ENCODE data around the gene EFCAB6.

EFCAB6 gene

DNA sequence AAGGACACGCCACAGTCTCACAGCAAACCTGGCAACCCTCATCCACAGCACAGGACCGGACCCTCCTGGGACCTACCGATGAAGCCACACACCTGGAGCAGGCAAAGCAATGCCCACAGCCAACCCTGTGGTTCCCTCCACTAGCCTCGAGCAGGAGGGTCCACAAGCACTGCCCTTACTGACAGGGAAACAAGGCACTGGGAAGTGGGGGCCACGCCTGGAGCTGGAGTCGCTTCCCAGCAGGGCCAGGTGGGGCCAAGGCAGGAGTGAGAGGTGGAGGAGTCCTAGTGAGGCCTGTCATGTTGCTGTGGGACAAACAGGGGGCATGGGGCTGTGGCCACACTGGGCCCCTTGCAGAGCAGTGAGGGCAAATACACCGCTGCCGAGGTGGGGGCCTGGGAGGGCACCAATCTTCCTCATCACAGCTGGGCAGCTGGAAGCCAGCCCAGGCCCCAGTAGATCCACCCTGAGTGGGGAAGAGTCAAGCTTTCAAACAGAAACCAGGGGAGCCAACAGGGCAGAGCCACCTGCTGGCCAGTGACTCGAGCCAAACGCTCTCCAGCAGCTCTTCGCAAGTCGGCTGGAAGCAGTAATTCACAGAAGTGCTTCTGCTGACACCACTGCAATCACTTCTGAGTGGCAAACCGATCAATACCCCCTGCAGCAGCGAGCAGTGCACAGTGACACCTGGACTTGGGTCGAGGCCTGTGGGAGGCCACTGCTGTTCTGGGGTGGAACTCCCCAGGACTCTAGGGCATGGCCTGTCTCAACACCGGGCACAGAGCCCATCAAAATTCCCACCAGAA is 36.5 kb upstream of the EFCAB6 start:
- DNase-seq (ENCODE audit: low read depth in 3 of 3) = no peak

DNA sequence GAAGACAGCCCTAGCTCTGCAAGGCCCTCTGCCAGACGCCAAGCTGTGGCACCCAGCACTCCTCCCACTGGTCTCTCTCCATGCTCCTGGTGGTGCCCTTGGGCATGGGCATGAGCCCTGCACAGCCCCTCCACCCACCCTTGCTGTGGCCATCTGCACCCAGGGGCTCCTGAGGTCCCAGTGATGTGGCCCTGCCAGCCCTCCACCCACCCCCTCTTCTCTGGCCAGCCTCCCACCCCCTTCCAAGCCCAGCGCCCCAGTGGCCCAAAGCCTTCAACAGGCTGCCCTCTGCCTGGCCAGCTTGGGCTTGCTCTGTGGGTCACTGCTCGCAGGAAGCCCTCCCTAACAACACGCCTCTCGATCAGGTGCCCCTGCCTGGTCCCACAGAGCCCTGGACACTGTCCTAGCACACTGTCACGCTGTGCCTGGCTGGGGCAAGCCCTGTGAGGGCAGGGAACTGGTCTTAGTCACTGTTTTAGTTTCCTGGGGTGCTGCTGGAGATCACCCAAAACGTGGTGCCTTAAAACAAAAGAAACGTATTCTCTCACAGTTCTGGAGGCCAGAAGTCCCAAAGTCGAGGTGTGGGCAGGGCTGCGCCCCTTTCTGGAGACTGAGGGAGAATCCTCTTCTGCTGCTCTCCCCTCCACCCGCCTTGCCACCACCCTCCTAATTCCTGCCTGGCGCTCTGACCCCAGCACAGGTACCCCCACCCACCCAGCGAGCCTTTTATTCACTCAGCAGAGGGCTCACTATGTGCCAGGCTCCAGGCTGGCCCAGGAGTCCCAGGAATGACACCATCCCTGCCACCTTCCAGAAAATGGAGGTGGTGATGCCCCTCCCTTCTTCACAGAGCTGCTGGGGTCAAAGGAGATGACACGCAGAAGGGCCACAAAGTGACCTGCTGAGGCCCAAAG is 35.5 kb upstream of the EFCAB6 start:
- no peak for DNase-seq (ENCODE audit: low read depth in 3 of 3)

DNA sequence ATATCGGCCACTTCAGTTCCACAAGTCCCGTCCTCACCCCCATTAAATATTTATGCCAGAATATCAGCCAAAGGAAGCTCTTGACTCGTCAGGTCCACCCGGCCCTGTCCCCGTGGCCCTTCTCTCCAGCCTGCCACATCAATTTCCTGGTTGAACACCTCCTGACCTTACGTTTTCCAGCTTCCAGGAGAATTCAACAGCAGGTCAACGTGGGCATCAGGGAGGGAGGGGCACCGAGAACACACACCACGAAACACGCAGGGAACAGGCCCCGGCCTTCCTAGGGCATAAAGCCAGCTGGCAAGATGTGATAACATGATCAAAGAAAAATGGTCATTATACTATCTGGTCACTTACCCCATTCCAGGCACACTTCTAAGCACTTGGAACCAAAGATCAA is 34.9 kb upstream of the EFCAB6 start:
- DNase-seq (ENCODE audit: low read depth in 3 of 3) = no peak

DNA sequence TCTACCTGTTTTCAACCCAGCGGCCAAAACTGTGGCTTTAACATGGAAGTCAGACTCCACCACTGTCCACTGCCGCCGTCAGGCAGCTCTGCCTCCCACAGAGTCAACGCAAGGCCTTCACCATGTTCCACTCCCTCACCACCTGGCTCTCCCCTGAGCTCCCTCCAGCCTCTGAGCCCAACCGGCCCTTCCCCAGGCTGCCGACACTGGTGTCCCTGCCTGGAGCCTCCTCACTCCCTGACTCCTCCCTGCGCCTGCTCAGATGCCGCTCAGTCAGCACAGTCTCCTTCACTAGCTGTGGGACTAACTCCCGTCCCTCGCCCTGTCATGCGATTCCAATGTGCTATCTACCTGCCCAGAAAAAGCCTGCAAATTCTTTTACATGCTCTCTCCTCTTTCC is 33.9 kb upstream of the EFCAB6 start:
- no peak for DNase-seq (ENCODE audit: low read depth in 3 of 3)

DNA sequence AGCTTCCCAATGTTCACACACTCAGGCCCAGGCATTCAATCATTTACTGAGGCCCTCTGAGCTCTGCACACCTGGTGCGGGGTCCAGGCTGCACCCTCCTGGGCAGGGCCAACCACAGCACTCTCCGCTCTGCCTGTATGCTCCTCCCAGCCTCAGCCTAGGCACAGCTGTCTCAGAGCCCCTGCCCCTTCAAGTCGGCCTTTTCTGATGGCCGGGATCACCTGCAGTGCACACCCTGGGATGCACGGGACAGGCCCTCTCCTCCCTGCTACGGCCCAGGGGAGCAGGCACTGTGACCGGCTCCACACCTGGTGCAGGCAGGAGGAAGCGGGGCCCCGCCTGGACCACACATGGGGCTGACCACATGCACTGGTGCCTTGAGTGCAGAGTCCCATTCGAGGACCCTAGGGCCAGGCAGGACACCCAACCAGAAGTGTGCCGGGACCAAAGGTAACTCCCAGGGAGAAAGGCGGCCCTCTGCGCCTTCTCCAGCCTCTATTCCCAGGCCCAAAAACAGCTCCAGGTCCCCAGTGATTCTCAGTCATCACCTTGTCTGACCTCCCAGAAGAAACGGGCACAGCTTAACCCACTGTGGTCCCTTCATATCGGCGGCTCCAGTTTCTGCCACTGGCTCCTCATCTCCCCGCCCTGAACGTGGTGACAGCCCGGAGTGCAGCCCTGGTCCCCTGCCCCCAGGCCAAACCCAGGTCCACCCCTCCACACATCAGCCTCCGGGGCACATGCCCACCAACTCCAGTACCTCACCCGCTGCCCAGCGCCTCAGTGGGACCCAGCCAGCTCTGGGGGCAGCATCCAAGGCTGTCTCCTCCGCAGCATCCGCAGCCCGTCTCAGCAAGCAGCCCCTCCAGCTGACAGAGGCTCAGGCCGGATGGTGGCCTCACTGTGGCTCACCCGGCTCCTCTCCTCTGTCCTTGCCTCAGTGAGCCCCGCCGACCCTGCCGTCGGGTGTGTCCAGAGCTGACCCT is 32.7 kb upstream of the EFCAB6 start:
- no peak for DNase-seq (ENCODE audit: low read depth in 3 of 3)

DNA sequence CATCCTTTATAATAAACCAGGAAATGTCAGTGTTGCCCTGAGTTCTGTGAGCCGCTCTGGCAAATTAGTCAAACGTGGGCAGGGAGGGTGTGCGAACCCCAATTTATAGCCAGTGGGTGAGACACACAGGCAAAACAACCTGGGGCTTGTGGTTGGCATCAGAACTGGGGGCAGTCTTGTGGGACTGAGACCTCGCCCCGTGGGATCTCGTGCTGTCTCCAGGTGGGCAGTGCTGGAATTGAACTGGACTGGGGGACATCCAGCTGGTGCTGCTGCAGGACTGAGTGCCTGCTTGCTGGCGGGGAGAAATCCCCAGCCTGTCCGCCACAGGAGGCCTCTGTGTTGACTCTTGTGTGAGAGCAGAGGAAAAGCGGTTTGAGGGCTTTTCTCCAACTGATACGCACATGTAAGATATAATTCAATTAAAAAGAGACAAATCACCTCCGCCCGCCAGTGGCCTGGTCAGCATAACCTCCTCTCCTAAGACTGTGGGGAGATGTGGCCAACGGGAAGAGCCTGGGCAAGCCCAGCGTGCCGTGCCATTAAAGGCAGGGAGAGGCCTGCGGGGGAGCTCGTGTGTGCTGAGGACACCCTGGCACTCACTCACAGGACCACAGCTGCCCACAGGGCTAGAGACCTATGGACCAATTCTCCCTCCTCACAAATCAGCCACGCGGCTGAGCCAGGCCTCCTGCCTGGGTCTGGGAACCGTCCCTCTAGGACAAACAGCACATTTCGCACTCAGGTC is 31.9 kb upstream of the EFCAB6 start:
- no peak for DNase-seq (ENCODE audit: low read depth in 3 of 3)

DNA sequence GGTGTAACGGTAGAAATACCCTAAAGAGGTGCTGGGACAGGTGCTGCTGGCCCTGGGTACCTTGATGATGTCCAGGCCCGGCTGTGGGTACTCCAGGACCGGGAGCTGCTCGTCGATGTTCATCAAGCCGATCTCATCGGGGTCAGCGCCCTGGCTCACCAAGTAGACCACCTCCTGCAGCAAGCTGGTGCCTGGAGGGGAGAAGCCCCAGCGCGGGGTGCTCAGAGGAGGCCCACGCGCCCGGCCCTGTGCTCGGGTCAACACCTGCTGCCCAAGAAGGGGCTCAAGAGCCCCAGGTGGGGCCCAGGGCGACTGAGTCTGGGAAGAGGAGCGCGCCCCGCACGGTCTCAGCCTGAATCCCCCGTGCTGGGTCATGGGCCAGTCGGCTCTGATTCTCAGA is 29.6 kb upstream of the EFCAB6 start:
- no peak for DNase-seq (ENCODE audit: low read depth in 3 of 3)

DNA sequence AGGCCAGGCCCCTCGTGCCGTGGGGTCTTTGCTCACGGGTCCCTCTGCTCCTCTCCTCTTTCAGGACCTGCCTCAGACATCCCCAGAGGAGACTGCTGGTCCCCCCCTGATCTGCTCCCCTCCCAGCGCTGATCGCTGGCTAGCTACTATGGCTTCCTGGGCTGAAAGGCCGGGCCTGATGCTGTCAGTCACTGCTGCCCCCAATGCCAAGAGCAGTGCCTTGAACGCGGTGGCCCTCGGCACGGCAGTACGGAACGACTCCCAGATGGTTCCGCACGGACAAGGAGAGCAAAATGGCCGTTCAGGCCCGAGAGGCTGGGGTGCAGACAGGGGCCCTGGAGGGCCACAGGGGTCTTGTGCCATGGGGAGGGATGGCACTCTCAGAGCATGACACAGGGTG is 28.7 kb upstream of the EFCAB6 start:
- DNase-seq (ENCODE audit: low read depth in 3 of 3) = no peak

DNA sequence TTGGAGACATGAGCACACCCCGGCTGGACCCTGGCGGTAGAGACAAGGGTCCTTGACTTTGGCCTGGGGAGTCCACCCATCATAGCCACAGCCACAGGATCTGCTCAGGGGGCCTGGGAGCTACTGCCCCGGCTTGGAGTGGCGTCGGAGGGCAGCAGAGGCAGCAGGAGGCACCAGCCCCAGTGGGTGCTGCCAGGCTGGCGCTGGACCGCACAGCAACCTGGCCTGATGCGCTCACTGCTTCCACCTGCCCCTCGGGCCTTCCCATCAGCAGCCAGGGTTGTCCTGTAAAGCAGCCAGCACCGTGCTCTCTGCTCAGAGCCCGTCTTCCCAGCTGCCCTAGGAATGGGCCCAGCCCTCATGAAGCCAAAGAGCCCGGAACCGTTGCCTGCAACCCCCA is 28.3 kb upstream of the EFCAB6 start:
- DNase-seq (ENCODE audit: low read depth in 3 of 3) = no peak

DNA sequence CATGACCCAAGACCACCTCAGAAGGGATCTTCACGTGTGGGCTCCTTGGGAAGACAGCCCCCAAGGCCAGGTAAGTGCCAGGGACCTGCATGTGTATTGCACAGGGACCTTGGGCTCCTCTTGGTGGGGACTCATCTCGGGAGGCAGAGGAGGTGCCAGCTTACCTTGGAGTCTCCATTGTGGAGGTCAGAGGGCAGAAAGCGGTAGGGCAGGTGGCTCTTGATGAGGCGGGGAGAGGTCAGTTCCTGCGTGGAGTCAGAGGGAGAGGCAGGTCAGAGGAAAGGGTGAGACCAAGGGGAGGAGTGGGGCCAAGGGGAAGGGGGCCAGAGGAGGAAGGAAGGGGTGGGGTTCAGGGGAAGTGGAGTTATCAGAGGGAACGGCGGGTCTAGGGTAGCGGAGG is 27.7 kb upstream of the EFCAB6 start:
- DNase-seq (ENCODE audit: low read depth in 3 of 3) = no peak

DNA sequence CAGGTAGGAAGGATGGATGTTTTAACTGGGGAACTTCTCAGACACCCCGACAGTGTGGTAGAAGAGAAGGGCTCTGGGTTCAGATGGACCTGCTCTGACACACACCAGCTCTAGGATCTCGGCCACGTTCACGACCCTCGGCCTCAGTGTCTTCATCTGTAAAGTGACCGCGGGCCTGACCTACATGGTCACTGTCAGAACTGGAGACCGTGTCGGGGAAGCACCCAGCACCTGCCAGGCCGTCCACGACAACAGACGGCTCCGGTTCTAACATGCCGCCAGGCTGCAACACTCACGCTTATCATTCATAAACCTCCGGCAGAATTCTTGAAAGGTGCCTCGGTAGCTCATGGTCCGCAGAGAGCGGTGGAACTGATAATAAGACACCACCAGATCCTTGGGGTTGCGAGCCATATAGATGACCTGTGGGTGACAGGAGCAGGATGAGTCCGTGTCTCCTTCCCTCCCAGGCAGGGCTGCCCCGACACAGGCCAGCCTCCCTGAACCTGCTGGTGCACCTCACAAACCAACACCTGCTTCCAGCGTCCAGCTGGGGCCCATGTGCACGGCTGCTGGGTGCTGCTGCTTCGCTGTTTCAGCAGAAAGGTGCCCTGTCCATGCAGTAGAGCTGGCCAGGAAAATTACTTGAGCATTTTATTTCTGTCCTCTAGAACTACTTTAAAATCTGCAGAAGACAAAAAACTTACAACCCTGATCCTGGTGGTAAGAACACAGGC is 26.6 kb upstream of the EFCAB6 start:
- no peak for DNase-seq (ENCODE audit: low read depth in 3 of 3)

DNA sequence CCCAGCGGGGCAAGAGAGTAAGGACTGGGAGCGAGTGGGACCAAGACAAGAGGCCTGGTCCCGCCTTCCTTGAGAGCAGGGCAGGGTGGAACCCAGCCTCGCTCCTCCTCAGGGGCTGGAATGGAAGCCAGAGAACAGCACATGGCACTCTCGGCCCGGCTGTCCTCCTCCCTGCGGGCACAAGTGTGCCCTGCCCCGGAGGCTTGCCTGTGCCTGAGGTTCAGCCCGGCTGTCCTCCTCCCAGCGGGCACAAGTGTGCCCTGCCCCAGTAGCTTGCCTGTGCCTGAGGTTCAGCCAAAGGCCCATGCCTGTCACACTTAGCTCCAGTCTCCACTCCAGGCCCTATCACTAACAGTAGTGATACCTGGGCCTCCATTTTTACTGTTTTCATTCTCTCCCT is 26.1 kb upstream of the EFCAB6 start:
- no peak for DNase-seq (ENCODE audit: low read depth in 3 of 3)

DNA sequence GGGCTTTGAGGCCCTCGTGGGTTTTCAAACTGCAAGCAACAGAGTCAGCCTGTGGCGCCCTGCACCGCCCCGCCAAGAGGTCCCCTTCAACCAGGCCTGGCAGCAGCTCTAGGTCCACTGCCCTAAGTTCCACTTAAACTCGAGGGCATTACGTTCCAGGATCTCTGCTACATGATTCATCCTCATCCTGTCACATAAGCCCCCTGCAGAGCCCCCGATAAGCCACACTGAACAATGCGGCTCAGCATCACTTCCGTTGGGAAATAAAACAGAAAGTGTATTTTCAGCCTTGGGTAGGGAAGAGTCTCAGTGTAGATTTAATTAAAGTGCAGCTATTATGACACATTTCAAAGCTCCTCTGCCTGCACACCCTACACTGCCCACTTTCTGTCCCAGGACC is 25.6 kb upstream of the EFCAB6 start:
- no peak for DNase-seq (ENCODE audit: low read depth in 3 of 3)

DNA sequence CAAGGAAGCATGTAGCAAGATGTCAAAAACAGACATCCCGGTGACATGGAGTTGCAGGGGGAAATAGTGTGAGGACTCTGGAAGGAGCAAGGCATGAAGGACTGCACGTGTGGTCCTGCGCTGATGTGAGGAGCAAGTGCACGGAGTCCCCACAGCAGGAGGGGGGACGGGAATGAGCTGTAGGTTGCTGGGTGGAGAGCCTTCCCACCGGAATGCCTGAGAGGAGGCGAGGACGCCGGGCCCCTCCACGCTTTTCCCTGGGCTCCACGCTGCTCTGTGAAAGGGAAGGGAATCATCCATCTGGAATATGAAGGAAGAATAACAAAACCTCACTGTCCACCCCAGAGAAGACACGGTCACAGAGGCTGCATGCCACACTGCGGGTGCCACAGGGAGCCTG is 23.6 kb upstream of the EFCAB6 start:
- DNase-seq (ENCODE audit: low read depth in 3 of 3) = no peak

DNA sequence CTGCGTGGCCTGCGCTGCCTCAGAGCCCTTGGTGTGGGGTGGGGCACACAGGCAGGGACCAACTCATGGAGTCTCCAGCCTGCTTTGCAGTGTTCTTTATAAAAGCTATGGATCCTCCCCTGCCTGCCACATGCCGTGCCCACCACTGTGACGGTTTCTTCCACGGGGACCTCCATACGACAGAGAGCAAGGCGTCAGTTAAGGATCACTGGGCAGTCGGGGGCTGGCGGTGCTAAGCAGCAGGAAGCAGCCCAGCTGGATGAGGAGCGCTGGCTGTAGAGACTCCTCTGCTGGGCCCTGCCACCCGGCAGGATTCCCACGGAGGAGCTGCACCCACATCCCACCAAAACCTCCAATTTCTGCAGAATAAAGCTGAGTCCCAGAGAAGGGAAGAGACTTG is 23.1 kb upstream of the EFCAB6 start:
- DNase-seq (ENCODE audit: low read depth in 3 of 3) = no peak

DNA sequence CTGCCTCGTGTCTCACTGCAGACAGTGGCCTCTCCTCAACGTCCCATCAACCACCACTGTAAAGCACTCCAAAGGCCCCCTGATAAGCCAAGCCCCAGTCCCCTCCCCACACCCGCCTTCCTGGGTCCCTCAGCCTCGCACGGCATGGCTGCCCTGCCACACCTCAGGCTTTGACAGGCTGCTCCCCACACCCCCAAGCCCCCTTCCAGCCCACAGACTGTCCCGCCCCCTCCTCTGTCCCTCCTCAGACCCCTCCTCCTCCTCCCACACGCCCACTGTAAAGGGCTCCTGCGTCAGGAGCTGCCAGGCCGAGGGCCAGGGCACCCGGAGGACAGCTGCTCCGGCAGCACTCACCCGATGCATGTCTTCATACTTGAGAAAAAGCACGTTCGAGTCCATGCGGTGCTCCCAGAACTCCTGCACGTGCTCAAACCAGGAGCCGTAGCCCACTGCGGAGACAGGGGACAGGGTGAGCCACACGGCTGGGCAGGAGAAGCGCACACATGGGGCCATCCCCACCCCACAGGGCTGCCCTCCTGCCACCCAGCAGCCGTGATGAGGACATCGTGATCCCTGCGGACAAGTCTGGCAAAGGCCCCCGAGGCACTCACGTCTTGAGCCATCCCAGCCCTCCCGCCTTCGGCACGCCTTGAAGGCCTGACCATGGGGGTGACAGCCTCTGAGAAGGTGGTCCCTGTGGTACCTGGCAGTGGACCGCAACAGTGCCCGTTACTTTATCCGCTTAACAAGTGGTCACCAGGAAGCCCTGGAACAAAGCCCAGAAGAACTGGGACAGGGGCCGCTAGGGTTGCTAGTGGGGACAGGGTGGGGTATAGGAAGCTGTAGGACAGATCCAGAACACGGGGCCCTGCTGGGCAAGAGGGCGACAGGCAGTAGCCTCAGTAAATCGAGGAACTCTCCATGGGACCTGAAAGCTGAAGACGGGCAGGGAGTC is 21.5 kb upstream of the EFCAB6 start:
- no peak for DNase-seq (ENCODE audit: low read depth in 3 of 3)

DNA sequence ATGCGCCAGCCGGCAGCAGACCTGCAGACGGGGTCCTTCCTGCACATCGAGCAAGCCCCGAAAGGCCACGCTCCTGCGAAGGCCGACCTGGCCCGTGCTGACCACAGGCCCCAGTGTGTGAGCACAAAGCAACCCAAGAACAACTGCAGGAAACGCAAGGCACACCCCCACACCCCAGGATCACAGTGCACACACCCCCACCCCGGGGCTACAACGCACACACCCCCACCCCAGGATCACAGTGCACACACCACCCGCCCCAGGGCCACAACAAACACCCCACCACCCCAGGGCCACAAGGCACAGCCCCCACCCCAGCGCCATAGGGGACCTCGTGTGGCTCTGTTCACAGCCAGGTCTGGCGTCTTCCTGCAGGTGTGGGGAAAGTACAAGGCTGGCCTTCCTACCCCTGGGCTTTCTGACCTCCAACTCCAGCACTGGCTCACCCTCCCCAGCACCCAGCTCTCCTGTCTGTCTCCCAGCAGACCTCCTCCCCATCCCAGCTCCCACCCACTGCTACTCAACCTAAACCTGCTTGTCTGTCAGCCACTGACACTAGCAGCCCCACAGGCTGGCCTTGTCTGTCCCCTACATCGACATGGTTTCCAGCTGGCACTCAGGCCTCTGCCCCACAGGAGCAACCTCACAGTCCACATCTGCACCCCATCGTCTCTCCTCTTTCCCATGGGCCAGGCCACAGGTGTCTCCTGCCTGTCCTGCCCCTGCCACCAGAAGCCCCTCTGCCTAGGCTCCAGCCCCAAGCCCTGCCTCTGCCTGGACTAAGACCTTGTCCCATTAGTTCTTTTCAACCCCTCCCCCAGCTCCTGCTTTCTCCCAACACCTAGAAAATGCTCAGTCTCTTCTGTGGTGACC is 20.5 kb upstream of the EFCAB6 start:
- DNase-seq (ENCODE audit: low read depth in 3 of 3) = no peak

Data from stimulated activated CD4-positive, alpha-beta T cell treated with anti-CD3 and anti-CD28 coated beads, TNF-alpha, amount 100 ng/mL, for 24 hours (primary cell).